ENCODE data around the gene PTPRN2.
"Not testable (repeated sequence)": the region's sequence is repeated elsewhere in the genome, so short reads cannot be mapped to it uniquely, and the experiment has no call there.

The PTPRN2 gene

DNA sequence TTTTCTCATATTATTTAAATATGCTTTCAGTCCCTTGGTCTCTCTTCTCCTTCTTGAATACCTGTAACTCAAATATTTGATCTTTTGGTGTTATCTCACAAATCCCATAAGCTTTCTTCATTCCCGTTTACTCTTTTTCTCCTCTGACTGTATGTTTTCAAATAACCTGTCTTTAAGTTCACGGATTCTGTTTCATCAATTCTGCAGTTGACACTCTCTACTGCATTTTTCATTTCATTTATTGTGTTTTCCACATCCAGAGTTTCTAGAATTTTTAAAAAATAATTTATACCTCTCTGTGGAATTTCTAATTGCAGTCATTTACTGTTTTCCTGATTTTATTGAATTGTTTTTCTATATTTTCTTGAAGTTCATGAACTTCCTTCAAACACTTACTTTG lies 298.4 kb downstream of the PTPRN2 start:
- no peak for DNase-seq

DNA sequence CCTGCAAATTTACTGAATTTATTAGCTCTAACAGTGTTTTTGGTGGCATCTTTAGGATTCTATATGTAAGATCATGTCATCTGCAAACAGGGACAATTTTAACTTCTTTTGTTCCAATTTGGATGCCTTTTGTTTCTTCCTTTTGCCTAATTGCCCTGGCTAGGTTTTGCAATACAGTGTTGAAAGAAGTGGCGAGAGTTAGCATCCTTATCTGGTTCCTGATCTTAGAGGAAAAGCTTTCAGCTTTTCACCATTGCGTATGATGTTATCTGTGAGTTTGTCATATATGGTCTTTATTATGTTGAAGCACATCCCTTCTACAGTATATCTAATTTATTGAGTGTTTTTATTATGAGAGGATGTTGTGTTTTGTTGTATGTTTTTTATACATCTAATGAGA lies 301.4 kb downstream of the PTPRN2 start:
- no peak for DNase-seq

DNA sequence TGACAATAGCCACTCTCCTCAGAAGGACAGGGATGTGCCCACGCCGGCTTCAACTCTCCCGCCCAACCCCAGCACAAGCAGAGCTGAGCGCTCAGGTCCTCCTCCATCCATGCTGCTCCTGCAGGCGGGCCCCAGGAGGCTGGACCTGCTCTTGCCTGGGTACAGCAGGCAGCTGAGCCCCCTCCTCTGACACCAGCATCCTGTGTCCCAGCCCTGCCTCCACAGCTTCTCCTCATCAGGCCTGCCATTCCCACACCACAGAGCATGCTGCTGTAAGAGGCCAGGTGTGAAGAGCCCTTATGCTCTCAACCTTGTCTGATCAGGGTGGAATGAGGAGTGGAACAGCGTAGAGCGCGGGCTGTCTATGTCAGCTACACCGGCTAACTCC lies 302.2 kb downstream of the PTPRN2 start:
- DNase-seq: no peak

DNA sequence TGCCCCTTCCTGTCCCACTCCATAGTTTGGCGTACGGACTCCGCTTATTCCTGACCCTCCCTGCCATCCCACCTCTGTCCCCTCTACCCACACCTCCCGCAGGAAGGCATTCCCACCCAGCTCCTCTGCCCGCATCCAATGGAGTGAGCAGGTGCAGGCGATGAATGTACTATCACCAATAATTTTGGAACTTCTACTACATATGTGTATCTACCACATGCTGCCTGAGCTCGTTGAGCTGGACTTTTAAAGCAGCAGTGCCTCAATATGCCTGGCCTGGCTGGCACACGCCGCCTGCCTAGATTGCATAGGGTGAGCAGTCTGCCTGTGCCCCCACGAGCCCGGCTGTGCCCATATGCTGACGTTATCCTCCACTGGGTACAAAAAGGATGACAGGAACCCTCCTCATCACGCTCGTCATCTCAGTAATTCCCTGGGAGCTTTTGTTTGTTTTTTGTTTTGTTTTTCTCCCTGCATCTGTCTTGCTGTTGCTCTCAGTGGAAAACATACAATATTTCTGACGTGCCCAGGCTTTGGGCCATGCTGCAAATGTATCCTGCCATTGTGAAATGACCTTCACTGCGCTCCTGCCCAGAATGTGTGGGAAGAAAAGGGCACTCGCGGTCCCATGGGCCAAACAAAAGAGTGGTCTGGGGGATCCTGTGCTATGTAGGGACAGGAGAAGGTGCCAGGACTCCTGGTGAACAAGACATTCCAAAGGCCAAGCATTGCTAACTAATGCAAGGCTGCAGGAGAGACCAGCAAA lies 302.8 kb downstream of the PTPRN2 start:
- DNase-seq: no peak

DNA sequence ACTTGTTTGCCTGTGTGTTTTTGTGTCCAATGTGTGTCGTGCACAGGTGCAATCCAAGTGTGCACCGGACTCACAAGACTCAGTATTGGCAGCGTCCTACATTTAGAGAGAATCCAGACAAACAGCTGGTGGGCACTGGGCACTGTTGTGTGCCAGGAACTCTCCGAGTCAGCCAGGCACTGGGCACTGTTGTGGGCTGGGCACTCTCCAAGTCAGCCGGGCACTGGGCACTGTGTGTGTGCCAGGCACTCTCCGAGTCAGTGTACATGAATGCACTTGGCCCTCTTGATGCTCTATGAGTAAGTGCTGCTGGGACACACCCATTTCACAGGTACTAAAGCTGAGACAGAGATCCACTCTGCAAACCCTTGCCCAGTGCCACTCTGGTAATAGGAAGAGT lies 303.5 kb downstream of the PTPRN2 start:
- no peak for DNase-seq

DNA sequence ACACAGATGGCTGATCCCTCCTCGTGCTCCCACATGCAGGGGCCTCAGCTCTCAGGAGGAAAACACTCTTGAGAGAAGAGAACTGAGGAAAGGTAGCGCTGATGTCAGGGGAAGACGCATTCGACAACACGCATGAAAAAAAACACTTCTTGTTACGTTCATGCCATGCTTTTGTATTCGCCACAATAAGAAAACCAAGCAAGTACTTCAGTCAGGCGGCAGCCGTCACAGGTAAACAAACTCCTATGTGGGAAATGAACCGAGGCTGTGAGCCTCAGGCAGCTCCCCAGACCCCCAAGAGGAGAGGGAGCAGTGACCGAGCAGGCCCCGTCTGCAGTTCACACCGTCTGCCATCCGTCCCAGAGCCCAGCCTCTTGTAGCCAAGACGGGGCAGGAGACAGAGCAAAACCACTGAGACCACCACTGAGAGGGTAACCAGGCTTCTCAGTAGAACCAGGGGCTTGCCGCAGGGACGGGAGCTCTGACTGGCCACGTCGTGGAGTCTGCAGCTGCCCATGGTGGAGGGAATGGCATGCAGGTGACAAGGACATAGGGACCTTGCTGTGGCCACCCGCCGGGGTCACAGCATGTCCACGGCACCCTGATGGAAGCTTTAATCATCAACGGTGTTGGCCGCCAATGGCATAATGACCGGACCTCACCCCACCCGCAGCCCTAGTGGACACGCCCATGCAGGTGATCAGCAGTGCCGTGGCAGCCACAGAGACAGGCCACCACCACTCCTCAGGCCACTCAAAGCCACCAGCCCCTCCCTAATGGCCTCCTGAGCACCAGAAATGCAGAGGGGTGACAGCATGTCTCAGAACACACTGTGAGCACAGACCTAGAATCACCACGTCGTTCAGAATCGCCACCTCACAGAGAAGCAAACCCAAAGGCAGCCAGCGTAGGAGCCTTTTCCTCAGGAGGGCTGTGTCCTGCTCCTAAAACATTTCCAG lies 304.3 kb downstream of the PTPRN2 start:
- DNase-seq: no peak

DNA sequence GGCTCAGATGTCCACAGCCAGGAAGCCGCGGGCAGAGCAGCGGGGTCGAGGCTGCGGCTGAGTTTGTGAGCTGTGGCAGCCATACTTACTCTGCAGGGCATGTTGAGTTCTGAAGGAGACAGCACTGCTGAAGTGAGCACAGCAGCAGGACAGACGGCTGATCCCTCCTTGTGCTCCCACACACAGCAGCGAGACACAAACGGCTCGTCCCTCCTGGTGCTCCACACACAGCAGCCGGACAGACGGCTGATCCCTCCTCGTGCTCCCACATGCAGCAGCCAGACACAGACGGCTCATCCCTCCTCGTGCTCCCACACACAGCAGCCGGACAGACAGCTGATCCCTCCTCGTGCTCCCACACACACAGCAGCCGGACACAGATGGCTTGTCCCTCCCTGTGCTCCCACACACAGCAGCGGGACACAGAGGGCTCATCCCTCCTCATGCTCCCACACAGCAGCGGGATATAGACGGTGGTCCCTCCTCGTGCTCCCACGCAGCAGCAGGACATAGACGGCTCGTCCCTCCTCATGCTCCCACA lies 305.1 kb downstream of the PTPRN2 start:
- no peak for DNase-seq

DNA sequence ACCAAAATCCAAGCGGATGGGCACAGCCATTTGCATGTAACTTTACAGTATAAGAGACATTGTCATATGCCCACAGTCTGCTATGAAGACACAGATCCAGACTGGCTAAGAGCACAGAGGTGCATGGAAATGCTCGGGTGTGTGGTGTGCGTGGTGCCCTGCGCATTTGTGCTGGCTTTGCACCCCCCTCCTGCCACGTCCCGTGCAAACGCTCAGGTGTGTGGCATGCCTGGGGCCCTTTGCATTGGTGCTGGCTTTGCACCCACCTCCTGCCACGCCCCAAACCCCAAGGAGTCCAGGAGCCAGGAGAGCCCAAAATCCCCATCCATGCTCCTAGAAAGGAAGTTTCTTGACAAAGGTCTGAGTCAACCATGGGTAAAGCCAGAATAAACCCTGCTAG lies 306.2 kb downstream of the PTPRN2 start:
- DNase-seq: no peak

DNA sequence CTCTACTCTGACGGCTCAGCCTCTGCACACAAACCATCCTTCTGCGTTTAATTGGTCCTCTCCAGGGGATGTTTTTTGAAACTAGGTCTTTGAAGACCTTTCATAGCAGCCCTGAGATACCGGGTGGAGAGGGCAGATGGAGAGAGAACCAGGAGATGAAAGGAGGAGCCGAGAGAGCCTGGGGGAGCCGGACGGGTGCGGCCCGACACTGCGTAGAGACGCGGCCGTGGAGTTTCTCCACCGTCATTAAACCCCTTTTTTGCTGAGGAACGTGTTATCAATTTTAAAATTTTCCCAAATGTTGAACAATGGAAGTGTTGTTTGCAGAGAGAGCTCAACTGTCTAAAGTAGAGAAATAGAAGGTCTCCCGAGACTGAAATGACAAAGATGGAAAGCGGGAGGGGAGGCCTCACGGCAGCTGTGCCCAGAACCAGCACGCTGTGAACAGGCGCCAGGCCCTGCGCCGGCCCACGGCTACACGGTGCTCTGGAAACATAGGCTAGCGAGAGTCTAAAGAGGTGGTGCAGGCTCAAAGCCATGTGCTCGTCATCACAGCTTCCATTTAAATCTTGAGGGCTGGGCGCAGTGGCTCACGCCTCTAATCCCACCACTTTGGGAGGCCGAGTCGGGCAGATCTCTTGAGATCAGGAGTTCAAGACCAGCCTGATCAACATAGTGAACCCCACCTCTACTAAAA lies 307.0 kb downstream of the PTPRN2 start:
- no peak for DNase-seq

DNA sequence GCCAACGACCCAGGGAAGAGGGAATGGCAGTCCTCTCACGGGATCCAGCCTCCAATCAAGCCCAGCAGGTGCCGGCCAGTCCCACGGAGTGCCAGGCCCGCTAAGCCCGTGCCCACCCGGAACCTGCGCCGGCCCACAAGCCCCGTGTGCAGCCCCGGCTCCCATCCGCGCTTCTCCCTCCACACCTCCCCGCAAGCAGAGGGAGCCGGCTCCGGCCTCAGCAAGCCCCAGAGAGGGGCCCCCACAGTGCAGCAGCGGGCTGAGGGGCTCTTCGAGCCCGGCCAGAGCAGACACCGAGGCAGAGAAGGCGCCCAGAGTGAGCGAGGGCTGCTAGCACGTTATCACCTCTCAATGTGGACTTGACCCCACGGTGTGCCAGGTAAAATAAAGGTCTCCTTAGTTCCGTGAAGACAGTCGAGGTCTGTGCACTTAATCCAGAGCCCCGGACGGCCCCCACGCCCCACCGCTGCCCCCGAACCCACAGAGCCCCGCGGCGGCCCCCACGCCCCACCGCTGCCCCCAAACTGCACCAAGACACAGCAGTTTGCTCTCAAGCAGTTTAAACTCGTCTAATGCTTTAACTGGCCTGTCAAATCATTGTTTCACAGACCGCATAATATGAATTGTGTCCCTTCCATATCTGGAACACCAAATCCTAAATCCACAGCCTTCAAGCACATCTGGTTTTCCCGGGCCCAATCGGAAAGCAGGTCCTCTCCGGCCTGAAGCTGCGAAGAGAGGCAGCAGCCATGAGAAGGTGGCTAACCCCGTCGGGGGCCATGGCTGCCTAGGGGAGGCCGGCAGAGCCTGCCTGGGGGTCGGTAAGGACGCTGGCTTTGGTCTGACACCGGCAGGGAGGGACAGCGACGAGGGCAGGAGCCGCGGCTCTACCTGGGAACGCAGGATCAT lies 307.8 kb downstream of the PTPRN2 start:
- DNase-seq: no peak

DNA sequence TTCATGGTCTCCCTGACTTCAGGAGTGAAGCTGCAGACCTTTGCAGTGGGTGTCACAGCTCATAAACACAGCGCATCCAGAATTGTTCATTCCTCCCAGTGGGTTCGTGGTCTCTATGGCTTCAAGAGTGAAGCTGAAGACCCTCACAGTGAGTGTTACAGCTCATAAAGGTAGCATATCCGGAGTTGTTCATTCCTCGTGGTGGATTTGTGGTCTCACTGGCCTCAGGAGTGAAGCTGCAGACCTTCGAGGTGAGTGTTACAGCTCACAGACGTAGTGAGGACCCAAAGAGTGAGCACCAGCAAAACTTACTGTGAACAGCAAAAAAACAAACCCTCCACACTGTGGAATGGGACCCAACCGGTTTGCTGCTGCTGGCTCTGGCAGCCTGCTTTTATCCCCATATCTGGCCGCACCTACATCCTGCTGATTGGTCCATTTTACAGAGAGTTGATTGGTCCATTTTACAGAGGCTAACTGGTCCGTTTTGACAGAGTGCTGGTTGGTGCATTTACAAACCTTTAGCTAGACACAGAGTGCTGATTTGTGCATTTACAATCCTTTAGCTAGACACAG lies 308.8 kb downstream of the PTPRN2 start:
- DNase-seq: no peak

DNA sequence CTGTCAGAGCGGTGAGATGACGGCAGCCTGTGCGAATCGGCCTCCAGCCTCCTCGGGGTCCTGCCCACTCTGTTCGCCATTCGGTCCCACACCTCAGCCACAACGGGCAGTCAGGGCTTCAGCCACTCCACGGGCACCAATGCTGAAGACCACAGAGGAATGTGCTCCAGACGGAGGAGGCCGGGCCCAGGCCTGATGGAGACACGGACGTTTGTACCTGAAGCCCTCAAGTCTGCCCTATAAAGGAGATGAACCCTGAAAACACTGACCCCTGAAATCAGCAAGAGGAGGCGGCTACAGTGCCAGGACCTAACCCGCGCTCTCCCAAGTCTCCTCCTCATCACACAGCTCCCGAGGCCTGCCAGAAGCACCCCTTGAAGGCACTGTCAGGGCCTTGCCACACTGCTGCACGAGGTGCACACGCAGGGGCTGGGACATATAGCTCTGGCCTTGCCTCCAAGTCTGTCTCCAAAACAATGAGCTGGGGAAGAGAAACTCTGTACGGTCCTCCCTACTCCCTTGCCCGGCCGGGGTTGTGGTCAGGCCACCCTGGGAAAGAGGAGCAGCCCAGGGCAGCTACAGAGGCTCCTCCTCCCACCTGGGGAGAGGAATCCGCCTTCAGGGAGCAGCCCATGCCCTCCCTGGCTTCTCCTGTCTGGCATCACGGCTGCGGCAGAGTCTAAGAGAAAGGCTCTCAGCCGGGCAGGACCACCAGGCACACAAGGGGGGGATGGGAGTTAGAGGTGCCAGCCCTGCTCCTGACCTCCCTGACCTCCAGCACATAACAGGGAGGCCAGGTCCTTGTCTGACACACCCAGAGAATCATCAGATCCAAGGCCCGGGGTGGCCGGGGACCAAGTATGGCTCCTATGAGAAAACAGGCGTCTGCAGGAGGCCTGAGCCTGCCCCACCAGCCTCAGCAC lies 310.1 kb downstream of the PTPRN2 start:
- no peak for DNase-seq

DNA sequence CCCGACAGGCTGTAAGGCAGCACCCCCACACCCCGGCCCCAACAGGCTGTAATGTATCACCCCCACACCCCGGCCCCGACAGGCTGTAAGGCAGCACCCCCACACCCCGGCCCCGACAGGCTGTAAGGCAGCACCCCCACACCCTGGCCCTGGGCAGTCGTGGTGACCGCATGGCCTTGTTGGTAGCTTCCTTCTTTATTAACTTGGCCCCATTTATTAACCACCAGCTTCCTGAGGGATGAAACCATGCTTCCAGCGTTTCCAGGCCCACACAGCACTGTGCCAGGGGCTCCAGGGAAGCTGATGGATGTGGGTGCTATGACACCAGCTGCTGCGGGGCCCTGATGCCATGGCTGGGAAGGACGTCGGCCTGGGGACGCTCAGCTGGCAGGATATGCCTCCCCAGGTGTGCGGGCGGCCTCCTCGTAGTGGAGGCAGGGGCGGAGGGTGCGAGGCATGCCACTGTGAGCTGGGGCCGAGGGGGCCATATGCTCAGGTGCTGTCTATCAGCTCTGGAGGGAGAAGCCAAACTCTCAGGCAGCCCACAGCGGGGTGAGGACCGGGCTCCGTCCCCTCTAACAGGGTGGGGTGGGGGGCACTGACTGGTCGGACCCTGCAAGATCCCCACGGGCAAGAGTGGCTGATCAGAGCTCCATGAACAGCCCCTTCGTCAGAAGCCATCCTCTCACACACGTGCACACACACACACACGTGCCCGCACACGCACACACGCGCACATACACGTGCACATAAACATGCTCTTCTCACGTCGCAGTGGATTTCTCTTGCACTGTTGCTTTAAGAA lies 311.0 kb downstream of the PTPRN2 start:
- DNase-seq: no peak

DNA sequence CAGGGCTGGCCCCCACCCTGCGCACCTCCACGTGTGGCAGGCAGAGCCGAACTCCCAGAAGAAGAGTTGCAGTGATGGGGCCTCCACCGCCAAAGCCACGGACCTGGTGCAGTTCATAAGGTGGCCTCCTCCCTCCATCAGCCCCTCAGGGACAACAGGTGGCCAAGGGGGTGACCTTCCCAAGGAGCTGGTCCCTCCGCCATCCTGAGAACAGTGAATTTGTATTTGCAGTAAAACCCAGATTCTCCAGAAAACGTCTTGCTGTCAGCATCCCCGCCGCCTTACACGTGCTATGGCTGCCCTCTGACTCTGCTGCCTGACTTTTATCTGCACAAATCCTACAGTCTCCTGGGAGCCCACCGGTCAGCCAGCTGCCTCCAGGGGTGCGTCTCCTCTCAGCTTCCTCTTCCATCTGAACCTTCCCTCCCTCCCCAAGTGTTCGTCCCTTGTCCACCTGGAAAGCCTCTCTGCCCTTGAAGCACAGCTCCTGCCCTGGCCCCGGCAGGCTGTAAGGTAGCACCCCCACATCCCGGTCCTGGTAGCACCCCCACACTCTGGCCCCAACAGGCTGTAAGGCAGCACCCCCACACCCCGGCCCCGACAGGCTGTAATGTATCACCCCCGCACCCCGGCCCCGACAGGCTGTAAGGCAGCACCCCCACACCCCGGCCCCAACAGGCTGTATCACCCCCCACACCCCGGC lies 311.8 kb downstream of the PTPRN2 start:
- no peak for DNase-seq

DNA sequence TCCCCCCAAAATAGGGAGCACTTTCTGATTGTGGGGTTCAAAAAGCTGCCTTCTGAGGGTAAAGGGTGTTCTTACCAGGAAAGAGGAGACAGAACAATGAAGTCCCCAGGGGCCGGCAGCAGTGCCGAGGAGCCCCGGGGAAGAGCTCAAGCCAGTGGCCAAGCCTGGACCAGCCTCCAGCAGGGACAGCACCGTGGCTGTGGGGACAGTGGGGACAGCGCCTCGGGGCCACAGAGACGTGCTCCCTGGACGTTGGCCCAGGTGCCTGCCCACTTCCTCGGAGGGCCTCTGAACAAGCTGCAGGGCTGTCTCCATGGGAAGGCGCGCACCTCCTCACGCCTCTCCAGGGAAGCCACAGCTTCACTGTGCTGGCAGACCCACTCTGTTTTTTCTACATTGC lies 312.6 kb downstream of the PTPRN2 start:
- DNase-seq: no peak

DNA sequence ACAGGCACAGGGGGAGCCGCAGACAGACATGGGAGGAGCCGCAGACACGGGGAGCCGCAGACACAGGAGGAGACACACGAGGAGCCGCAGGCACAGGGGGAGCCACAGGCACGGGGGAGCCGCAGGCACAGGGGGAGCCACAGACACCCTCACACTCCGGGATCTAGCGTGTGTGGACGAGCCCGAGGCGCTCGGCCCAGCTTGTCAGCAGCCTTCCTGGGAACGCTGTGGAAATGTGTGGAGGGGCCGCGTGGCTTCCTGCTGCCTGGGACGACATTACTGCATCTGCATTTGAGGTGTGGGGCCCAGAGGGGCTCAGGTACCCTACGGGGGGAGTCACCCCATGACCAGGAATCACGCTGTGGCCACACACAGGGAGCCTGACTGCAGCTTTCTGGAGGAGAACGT lies 313.2 kb downstream of the PTPRN2 start:
- DNase-seq: no peak

DNA sequence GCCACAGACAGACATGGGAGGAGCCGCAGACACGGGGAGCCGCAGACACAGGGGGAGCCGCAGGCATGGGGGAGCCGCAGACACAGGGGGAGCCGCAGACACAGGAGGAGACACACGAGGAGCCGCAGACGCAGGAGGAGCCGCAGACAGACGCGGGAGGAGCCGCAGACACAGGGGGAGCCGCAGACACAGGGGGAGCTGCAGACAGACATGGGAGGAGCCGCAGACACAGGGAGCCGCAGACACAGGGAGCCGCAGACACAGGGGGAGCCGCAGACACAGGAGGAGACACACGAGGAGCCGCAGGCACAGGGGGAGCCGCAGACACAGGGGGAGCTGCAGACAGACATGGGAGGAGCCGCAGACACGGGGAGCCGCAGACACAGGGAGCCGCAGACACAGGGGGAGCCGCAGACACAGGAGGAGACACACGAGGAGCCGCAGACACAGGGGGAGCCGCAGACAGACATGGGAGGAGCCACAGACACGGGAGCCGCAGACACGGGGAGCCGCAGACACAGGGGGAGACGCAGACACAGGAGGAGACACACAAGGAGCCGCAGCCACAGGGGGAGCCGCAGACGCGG lies 313.8 kb downstream of the PTPRN2 start:
- not testable (repeated sequence) for DNase-seq

DNA sequence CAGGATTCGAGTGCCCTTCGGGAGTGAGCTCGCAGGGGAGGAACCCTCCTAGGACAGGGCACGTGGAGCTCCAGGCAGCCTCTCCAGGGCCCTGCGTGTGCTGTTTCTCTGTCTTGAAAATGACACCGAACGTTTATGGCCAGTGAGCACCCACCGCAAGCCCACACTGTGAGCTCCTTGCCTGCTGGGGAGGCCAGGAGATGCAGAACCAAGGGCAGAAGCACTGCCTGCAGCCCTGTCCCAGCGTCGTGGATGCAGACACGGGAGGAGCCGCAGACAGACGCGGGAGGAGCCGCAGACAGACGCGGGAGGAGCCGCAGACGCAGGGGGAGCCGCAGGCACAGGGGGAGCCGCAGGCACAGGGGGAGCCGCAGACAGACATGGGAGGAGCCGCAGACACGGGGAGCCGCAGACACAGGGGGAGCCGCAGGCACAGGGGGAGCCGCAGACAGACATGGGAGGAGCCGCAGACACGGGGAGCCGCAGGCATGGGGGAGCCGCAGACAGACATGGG lies 314.4 kb downstream of the PTPRN2 start:
- DNase-seq: no peak
